Activated CD4-positive, CD25-positive, alpha-beta regulatory T cell treated with anti-CD3 and anti-CD28 coated beads, Interleukin-2, amount 50 U/mL, for 72 hours (primary cell): Measurements from ENCODE around the gene RASAL1.

Experiments used
- DNase-seq: peaks from one replicate; pipeline ENCODE4 v3.0.0; 2021

Gene RASAL1

GRCh38 chr12:113070117-113070906 lies 65.2 kb downstream of the RASAL1 start:
- DNase-seq = no peak

DNA sequence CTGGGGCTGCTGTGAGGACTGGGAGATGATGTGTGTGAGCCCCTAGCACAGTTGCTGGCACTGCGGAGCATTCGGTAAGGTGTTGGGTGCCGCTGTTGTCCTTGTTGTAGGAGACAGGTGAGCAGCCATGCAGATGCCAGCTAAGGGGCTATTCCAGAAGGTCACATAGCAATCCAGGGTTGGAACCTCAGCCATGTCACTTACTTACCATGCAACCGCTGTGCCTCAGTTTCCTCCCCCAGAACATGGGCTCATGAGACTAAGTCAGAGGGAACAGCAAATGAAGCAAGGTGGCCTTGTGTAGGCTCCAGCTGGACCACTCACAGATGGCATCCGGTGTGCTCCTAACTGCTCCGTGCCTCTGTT lies 65.8 kb downstream of the RASAL1 start:
- DNase-seq = no peak

GRCh38 chr12:113069149-113069548 lies 66.4 kb downstream of the RASAL1 start:
- no peak for DNase-seq

DNA sequence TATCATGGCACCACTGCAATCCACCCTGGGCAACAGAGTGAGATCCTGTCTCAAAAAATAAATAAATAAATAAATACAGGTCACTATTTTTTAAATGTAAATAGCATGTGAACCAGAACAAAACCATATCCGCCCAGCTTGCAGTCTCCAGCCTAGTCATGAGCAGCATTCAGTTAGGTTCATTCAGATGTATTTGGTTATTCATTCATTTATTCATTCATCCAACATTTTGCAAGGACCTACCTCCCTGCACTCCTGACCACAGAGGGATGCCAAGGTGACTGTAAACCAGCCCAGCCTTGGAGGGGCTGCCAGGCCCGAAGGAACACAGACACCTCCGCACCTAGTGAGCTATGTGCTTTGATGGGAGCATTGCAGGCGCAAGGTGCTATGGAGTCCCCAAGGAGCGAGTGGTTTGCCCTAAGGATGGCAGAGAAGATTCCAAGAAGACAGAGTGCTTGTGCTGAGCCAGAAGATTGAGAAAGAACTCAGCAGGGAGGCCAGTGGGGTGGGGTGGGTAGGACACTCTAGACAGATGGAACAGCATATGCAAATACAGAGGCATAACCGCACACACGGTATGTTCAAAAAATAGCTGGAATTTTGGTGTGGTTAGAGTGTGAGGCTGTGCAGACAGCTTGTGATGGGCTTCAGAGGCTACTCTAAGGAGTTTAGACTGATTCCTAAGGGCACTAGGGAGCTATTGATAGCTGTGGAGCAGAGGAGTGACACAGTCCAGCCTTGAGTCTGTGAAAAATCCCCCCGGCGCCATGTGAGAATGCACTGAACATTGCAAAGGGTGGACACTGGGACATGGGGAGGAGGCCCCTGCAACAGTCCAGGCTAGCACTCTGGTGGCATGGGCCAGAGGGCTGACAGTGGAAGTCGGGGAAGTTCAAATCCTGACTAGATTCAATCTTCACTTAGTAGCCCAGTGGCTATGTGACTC lies 67.3 kb downstream of the RASAL1 start:
- DNase-seq = no peak

- no peak for DNase-seq
Measured at GRCh38 chr12:113066813-113067400, 68.7 kb downstream of the RASAL1 start.

DNA sequence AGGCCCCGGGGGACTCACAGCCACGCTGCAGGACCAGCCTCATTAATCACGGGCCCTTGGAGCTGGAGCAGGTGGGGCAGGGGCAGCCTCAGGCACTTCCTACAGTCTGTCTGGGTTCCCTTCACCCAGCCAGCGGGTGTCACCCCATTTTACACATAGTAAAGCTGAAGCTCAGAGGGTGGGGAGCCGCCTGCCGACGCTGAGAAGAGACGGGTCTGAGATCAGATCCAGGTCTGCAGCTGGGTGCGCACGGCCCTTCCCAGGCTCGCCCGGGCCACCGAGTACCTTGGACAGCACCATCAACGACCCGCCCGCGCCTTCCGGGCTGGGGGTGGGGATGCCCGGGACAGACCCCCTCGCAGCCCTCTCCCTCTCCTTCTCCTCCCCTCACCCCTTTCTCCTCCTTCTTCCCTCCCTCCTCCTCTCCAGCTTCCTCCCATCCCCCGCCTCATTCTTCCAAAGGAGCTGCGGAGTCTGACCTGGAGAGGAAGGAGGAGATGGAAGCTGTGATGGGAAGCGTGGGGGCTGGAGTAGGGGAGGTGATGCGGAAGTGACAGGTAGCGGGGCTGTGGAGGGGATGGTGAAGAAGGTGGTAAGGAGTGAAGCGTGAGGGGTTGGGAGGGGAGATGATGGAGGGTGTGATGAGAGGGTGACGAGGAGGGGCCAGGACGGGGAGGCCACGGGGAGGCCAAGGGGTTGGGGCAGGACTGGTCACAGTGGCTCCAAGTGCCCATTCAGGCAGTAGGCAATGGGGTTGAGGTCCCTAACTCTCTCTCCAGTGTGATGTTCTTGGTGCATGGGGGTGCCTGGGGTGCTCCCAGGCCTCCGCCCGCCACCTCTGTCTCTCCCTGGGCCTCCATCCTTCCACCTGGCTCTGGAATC lies 70.2 kb downstream of the RASAL1 start:
- DNase-seq = no peak

- DNase-seq = no peak
Measured at GRCh38 chr12:113064395-113065125, 71.0 kb downstream of the RASAL1 start.

GRCh38 chr12:113063396-113064350 lies 71.9 kb downstream of the RASAL1 start:
- DNase-seq = no peak

- no peak for DNase-seq
Measured at GRCh38 chr12:113062502-113063395, 72.8 kb downstream of the RASAL1 start.

DNA sequence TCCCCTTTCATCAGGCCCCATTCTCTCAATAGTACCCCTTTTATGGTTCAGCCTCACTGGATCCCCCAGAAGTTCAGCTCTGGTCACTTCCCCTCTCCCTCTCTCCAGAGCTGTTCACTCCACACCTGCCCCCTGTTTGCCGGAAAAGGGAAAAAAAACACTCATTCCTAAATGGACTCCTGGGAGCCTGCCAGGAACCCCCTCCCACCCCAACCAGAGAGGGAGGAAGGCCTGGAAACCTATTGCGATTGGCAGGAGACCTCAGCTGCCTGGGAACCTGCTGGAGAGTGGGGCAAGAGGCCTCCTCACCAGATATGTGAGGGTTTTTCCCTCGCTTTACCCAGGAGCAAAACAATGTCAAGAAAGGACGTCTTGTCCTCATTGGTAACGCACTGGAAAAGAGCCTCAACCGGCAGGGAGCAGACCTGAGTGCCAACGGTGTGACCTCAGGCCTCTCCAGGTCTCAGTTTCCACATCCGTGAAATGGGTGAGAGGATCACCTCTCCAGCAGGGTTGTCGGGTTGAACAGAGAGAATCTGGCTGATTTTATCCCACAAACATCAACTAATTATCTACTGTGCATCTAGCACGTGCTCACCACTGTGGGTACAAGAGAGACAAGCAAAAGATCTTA lies 74.4 kb downstream of the RASAL1 start:
- DNase-seq = no peak

DNA sequence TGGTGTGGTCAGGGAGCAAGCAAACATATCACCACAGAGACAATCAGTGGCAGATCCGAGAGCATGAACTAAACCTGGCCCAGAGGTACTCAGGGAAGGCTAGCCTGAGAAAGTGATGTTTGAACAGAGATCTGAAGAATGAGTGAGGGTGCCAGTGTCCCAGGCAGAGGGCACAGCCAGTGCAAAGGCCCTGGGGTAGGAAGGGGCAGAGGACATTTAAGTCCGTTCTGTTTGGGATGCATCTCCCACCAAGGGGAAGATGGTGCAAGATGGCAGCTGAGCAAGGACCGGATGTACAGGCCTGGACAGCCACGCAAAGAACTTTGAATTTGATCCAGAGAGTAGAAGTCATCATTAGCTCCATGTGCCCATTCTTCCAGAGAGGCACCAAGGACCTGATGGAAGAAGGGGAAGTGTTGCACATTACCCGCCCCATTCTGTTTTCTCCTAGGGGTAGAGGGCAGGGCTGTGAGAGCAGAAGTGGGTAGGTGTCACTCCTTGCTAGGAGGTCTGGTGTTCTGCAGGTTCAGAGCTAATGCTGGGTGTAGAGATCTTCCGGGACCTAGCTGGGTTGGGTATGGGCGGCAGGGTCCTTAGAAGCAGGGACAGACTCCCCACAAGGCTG lies 75.1 kb downstream of the RASAL1 start:
- no peak for DNase-seq

GRCh38 chr12:113059071-113059595 lies 76.4 kb downstream of the RASAL1 start:
- DNase-seq = no peak

- DNase-seq = no peak
Measured at GRCh38 chr12:113058553-113058952, 77.0 kb downstream of the RASAL1 start.

- DNase-seq = no peak
Measured at GRCh38 chr12:113057565-113058485, 77.7 kb downstream of the RASAL1 start.

DNA sequence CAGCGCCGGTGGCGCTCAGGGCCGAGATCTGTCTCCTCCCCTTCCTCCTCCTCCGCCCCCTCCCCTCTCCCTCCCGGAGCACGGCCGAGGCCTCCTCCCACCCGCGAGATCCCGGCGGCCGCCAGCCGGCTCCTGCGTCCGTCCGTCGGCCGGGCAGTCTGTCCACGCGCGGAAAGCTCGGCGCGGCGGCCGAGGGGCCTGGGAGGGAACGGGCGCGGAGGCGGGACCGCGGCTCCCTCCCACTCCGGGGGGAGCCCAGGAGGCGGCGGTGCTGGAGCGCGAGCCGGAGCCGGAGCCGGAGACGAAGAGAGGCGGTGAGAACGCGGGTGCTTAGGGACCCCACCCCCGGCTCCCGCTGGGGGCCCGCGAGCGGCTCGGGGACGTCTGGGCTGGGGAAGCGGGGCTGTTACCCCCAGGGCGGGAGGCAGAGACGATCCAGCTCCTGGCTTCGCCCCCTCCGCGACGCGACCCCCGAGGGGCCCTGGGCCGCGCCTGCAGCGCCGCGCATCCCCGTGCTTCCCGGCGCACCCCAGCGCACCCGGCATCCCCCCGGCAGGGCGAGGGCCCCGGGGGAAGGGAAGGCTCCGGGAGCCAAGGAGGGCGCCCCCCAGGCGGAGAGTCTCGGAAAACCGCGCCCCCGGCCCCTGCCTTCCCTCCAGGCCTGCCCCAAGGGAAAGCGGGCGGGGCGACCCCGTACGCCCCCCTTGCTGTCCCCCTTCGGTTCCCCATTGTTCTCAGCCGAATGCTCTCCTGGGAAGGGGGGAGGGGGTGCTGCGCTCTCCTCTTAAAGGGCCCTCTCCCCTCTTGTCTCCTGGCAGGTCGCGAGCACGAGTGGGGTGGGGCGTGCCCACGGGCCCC lies 78.7 kb downstream of the RASAL1 start, which contains the start of gene DTX1:
TSS of gene DTX1 (plus strand) at position 100 of the 858 bp plus-strand sequence. CDS start 1,463 bp downstream, outside the sequence.
- DNase-seq = no peak

DNA sequence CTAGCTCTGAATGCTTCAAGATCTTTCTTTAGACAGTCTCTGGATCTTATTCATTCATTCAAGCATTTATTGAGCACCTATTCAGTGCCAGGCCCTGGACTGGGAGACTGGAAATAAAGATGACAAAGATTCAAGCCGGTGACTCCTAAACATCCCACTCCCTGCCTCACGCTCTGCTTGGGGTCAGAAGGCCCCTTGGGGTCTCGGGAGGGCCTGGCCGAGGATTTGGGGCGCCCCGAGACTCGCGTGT lies 79.3 kb downstream of the RASAL1 start:
- DNase-seq = no peak
